Endothelial cell of umbilical vein (primary cell): ENCODE measurements around the gene SLC26A3. TPM values are rescaled to one million over a fixed set of nuclear protein-coding genes. Genes with fewer than 3 reads are reported as not detected.

Source experiments
- BruUV-seq: library from RNA; stranded (reverse); fragments of 400-500 nt; replicated peaks from 2 replicates; lab custom pipeline; 2021; lab: Mats Ljungman, UMichigan
- CTCF ChIA-PET: fragments of 300-600, 350-600 bp; sonication (Branson Sonifier 250); formaldehyde crosslinking; loops from one replicate; lab custom pipeline; 2021; ENCODE audit warnings: antibody characterized with exemption, inconsistent platforms; lab: Charles Lee
- POLR2A ChIA-PET: fragments of 300-600, 350-600 bp; sonication (Branson Sonifier 250); formaldehyde crosslinking; loops from one replicate; lab custom pipeline; 2021; ENCODE audit warnings: antibody characterized with exemption, inconsistent platforms; lab: Charles Lee
- DNase-seq: peaks from one replicate; pipeline ENCODE4 v3.0.0-alpha.2; 2011; ENCODE audit warnings: low read depth, low spot score
- FAIRE-seq: peaks from 2 replicates; lab custom pipeline; 2011; peaks lifted over from hg19 to GRCh38; lab: Jason Lieb, UNC
- H2AFZ ChIP-seq: 2 replicates; pipeline ENCODE4 v1.6.0; 2012; ENCODE audit warnings: low read depth, low read length, control low read depth, inconsistent platforms
- H3K27ac ChIP-seq: 2 replicates; pipeline ENCODE4 v1.5.1; 2011; ENCODE audit warnings: low read depth, mild to moderate bottlenecking, control low read depth, low read length, moderate library complexity; ENCODE audit not compliant: insufficient read depth
- H3K27me3 ChIP-seq, 2 experiments: 2 replicates each; pipeline versions ENCODE4 v1.6.0 to v1.6.1; 2011; ENCODE audit warnings: low read length in 2 of 2, mixed read lengths in 1 of 2; ENCODE audit not compliant: control insufficient read depth in 2 of 2, insufficient read depth in 2 of 2
- H3K36me3 ChIP-seq, 2 experiments: 2 replicates in 1 of 2; 3 replicates in 1 of 2; pipeline ENCODE4 v1.5.1; 2011; ENCODE audit warnings: low read length in 2 of 2, mild to moderate bottlenecking in 1 of 2, moderate library complexity in 1 of 2; ENCODE audit not compliant: control insufficient read depth in 2 of 2, insufficient read depth in 2 of 2; ENCODE audit errors: extremely low read depth in 1 of 2
- H3K4me1 ChIP-seq: 3 replicates; pipeline ENCODE4 v1.5.1; 2011; ENCODE audit warnings: mild to moderate bottlenecking, low read length; ENCODE audit not compliant: control insufficient read depth, insufficient read depth; ENCODE audit errors: extremely low read depth
- H3K4me2 ChIP-seq: 2 replicates; pipeline ENCODE4 v1.6.1; 2011; ENCODE audit warnings: low read length, control low read depth, mixed read lengths; ENCODE audit not compliant: insufficient read depth
- H3K4me3 ChIP-seq, 3 experiments: fragments of 200-600 bp in 1 of 3; sonication (generic), shearing (Covaris generic) in 1 of 3; replicated peaks in 1 of 3; 2 replicates each; pipeline ENCODE4 v1.5.1; 2011 to 2016; ENCODE audit warnings: control low read depth in 3 of 3, low read length in 3 of 3, mild to moderate bottlenecking in 2 of 3, inconsistent platforms in 1 of 3, low read depth in 1 of 3, moderate library complexity in 1 of 3; ENCODE audit not compliant: insufficient read depth in 1 of 3
- H3K79me2 ChIP-seq: 2 replicates; pipeline ENCODE4 v1.6.0; 2012; ENCODE audit warnings: low read length, inconsistent platforms; ENCODE audit not compliant: control insufficient read depth, insufficient read depth
- H3K9ac ChIP-seq: replicated peaks from 2 replicates; pipeline ENCODE3; 2011; ENCODE audit warnings: low read length, control low read depth; ENCODE audit not compliant: insufficient read depth; ENCODE audit errors: extremely low read depth
- H3K9me1 ChIP-seq: replicated peaks from 3 replicates; pipeline ENCODE4 v1.6.0; 2011; ENCODE audit warnings: mild to moderate bottlenecking, low read length; ENCODE audit not compliant: control insufficient read depth, insufficient read depth; ENCODE audit errors: extremely low read depth
- H3K9me3 ChIP-seq: replicated peaks from 2 replicates; pipeline ENCODE4 v1.5.1; 2012; ENCODE audit warnings: low read length, inconsistent platforms; ENCODE audit not compliant: control insufficient read depth, insufficient read depth
- H4K20me1 ChIP-seq: replicated peaks from 2 replicates; pipeline ENCODE3; 2011; ENCODE audit warnings: mild to moderate bottlenecking, low read length; ENCODE audit not compliant: control insufficient read depth, insufficient read depth; ENCODE audit errors: extremely low read depth
- CTCF ChIP-seq, 2 donors: IDR thresholded peaks; 1 replicate in 1 of 2; 2 replicates in 1 of 2; pipeline ENCODE4 v1.5.1; 2011; ENCODE audit warnings: low read length in 2 of 2, mild to moderate bottlenecking in 2 of 2, moderate library complexity in 2 of 2, control low read depth in 1 of 2, inconsistent platforms in 1 of 2, low read depth in 1 of 2; ENCODE audit not compliant: insufficient read depth in 1 of 2; ENCODE audit errors: extremely low read depth in 1 of 2
- EZH2 ChIP-seq: IDR thresholded peaks from 2 replicates; pipeline ENCODE4 v1.6.1; 2012; ENCODE audit warnings: borderline replicate concordance, low read depth, mild to moderate bottlenecking, moderate library complexity, low read length, inconsistent platforms; ENCODE audit not compliant: severe bottlenecking
- FOS ChIP-seq: IDR thresholded peaks from 2 replicates; pipeline ENCODE4 v1.6.1; 2011; ENCODE audit warnings: mild to moderate bottlenecking, low read length, moderate library complexity, borderline replicate concordance; ENCODE audit not compliant: insufficient read depth
- GATA2 ChIP-seq: IDR thresholded peaks from 2 replicates; pipeline ENCODE4 v1.7.0; 2011; ENCODE audit warnings: low read depth, mild to moderate bottlenecking, moderate library complexity, mixed read lengths, low read length; ENCODE audit not compliant: insufficient read length, insufficient read depth
- JUN ChIP-seq: IDR thresholded peaks from 2 replicates; pipeline ENCODE4 v1.6.1; 2011; ENCODE audit warnings: borderline replicate concordance, low read depth; ENCODE audit not compliant: insufficient read length, insufficient read depth
- MAX ChIP-seq: IDR thresholded peaks from 2 replicates; pipeline ENCODE4 v1.6.1; 2011; ENCODE audit not compliant: insufficient read depth, insufficient read length
- MYC ChIP-seq: IDR thresholded peaks from one replicate; pipeline ENCODE4 v1.6.1; 2011; ENCODE audit warnings: mild to moderate bottlenecking, low read depth, low read length
- POLR2A ChIP-seq: IDR thresholded peaks from 2 replicates; pipeline ENCODE4 v1.6.1; 2012; ENCODE audit warnings: low read depth, mild to moderate bottlenecking, control low read depth, low read length
- POLR2AphosphoS5 ChIP-seq: IDR thresholded peaks from 2 replicates; pipeline ENCODE4 v1.6.1; 2012; ENCODE audit warnings: low read depth, mild to moderate bottlenecking, control low read depth, low read length, moderate library complexity; ENCODE audit not compliant: insufficient read depth
- dilution Hi-C: fragments of 300-500 bp; cut with MboI; formaldehyde crosslinking; loops from one replicate; pipeline ENCODE4 v1.15.0; 2019; ENCODE audit warnings: low sequenced_read_pairs; ENCODE audit not compliant: extremely low pct_ligation_motif_present
- intact Hi-C: fragments of 100-400 bp; cut with micrococcal nuclease; formaldehyde crosslinking; loops from one replicate; pipeline ENCODE4 v1.10.0; 2022
- polyA plus RNA-seq, 4 experiments: library from polyadenylated mRNA; depleted of rRNA in 3 of 4; stranded (reverse) in 3 of 4; unstranded in 1 of 4; fragments of >200 nt; gene quantifications; 2 replicates each; pipeline versions ENCODE4 v1.2.1 to v1.2.3, GENCODE V29; 2011 to 2012; ENCODE audit warnings: missing spikeins in 1 of 4
- total RNA-seq: library from RNA; stranded (reverse); gene quantifications from 2 replicates; pipeline ENCODE4 v1.2.3, GENCODE V29; 2021

SLC26A3 gene
- total and polyA plus RNA-seq, 2 donors (not counting 3 experiments of a cell fraction or from before 2014, with no cell fraction given): not detected

GRCh38 chr7:107742678-107743566, 60.1 kb downstream of the SLC26A3 start:
- peak overlapping the region; percentile 96 for H3K27ac ChIP-seq
- dilution Hi-C loops: no loop called here
- intact Hi-C loops: loop anchor here (1.0 to 10.0 kb wide), 6 partner anchors 131 to 574 kb away; partner anchors contain the start of gene HBP1
- no peak for FAIRE-seq
- H3K4me1 ChIP-seq: peaks cover 38% of the 10 kb centered on the region
- H3K79me2 ChIP-seq: peaks cover 39% of the 10 kb centered on the region
- H4K20me1 ChIP-seq: no peaks in the 10 kb centered on the region
- peak overlapping the region; percentile 94 for H3K9ac ChIP-seq
- peak overlapping the region; percentile 90 for H3K4me2 ChIP-seq
- no peak for DNase-seq
- peak overlapping the region; percentile 95 for H2AFZ ChIP-seq
- no TSS peak for BruUV-seq
- no peaks in the 10 kb centered on the region for H3K9me3 ChIP-seq
- TF ChIP-seq MYC: no peak
- no peak for TF ChIP-seq MAX
- TF ChIP-seq CTCF (IDR thresholded peaks at IDR 0.05; ENCODE audit: extremely low read depth in 1 of 2, insufficient read depth in 1 of 2, low read depth in 1 of 2, low read length in 2 of 2): no peak
- no peak for TF ChIP-seq GATA2
- TF ChIP-seq POLR2A: no peak
- TF ChIP-seq JUN: no peak
- no peak for TF ChIP-seq FOS
- no peak for TF ChIP-seq EZH2
- no peak for TF ChIP-seq POLR2AphosphoS5
- POLR2A ChIA-PET: interaction anchor here (0.9 to 1.0 kb wide), 3 partner anchors 132 to 574 kb away, joined by 3 to 8 read pairs (median 3); partner anchors contain the start of gene HBP1
- H3K36me3 ChIP-seq: no peaks in the 10 kb centered on the region
- H3K4me3 ChIP-seq: peak overlapping the region; percentile 45 to 94 (median 79)
- H3K27me3 ChIP-seq: no peaks in the 10 kb centered on the region
- H3K9me1 ChIP-seq: no peaks in the 10 kb centered on the region
- CTCF ChIA-PET: interaction anchor here (0.8 to 7.7 kb wide), 23 partner anchors 8 to 561 kb away, joined by 3 to 201 read pairs (median 3); partner anchors contain the start of gene DLD
